Non-pigmented ciliary epithelial cell (primary cell): ENCODE results near the gene SLC25A5.
"Not testable (repeated sequence)": the region's sequence is repeated elsewhere in the genome, so short reads cannot be mapped to it uniquely, and the experiment has no call there.

Experiments used
- DNase-seq: peaks from one replicate; pipeline ENCODE4 v3.0.0-alpha.2; 2010; ENCODE audit warnings: low read depth

Gene SLC25A5

GRCh38 chrX:119467842-119468550, at the start of gene SLC25A5:
SLC25A5 (plus strand) TSS chrX:119468444; CDS start chrX:119468516, 72 bp downstream.
- DNase-seq: no peak

- no peak for DNase-seq
Measured at GRCh38 chrX:119419146-119419545, 49.1 kb upstream of the SLC25A5 start.

- DNase-seq: no peak
Measured at GRCh38 chrX:119419898-119420297, 48.3 kb upstream of the SLC25A5 start.

- DNase-seq: no peak
Measured at GRCh38 chrX:119421016-119421705, 47.1 kb upstream of the SLC25A5 start.

- no peak for DNase-seq
Measured at GRCh38 chrX:119423631-119424030, 44.6 kb upstream of the SLC25A5 start.

GRCh38 chrX:119424999-119425398, 43.2 kb upstream of the SLC25A5 start:
- DNase-seq: no peak

GRCh38 chrX:119427024-119427794, 41.0 kb upstream of the SLC25A5 start:
- peak; percentile 15 for DNase-seq

- DNase-seq: no peak
Measured at GRCh38 chrX:119427795-119428185, 40.5 kb upstream of the SLC25A5 start.

GRCh38 chrX:119429471-119429870, 38.8 kb upstream of the SLC25A5 start:
- no peak for DNase-seq

GRCh38 chrX:119441295-119441694, 26.9 kb upstream of the SLC25A5 start:
- not testable (repeated sequence) for DNase-seq

- DNase-seq: no peak
Measured at GRCh38 chrX:119442286-119442685, 26.0 kb upstream of the SLC25A5 start.

GRCh38 chrX:119453202-119453601, 15.0 kb upstream of the SLC25A5 start:
- DNase-seq: no peak

GRCh38 chrX:119455264-119455663, 13.0 kb upstream of the SLC25A5 start:
- no peak for DNase-seq

GRCh38 chrX:119459181-119459580, 9.1 kb upstream of the SLC25A5 start:
- DNase-seq: no peak

- DNase-seq: no peak
Measured at GRCh38 chrX:119465555-119465954, 2.7 kb upstream of the SLC25A5 start.

GRCh38 chrX:119466970-119467369, 1.3 kb upstream of the SLC25A5 start:
- no peak for DNase-seq

GRCh38 chrX:119467433-119467832, 811 bp upstream of the SLC25A5 start:
- no peak for DNase-seq

GRCh38 chrX:119468551-119469312, 488 bp downstream of the SLC25A5 start:
- DNase-seq: no peak

GRCh38 chrX:119469313-119469635, 1.0 kb downstream of the SLC25A5 start:
- DNase-seq: no peak

- no peak for DNase-seq
Measured at GRCh38 chrX:119474615-119475388, 6.6 kb downstream of the SLC25A5 start.

GRCh38 chrX:119475389-119476101, 7.3 kb downstream of the SLC25A5 start:
- DNase-seq: no peak
